H1 (cell line): ENCODE measurements around the gene ZNF292. TPM values are rescaled to one million over a fixed set of nuclear protein-coding genes. Genes with fewer than 3 reads are reported as not detected.

ENCODE experiments used
- CTCF ChIA-PET: fragments of 300-600 bp; sonication (Branson Sonifier 250); formaldehyde crosslinking; loops from one replicate; lab custom pipeline; 2021; ENCODE audit not compliant: partially characterized antibody; lab: Charles Lee
- POLR2A ChIA-PET: fragments of 300-600 bp; sonication (Branson Sonifier 250); formaldehyde crosslinking; loops from one replicate; lab custom pipeline; 2021; ENCODE audit warnings: inconsistent platforms; ENCODE audit not compliant: partially characterized antibody; lab: Charles Lee
- DNase-seq, 2 experiments: peaks; one replicate each; pipeline versions ENCODE4 v3.0.0 to v3.0.0-alpha.2; 2010 to 2022; ENCODE audit warnings: low spot score in 2 of 2, low read depth in 1 of 2, mixed read lengths in 1 of 2
- FAIRE-seq: peaks from 2 replicates; lab custom pipeline; 2011; peaks lifted over from hg19 to GRCh38; lab: Jason Lieb, UNC
- H2AFZ ChIP-seq: 2 replicates; pipeline ENCODE4 v1.8.1; 2012; ENCODE audit warnings: low read length, inconsistent platforms
- H2AK5ac ChIP-seq: 2 replicates; pipeline ENCODE4 v1.6.1; 2013; ENCODE audit warnings: low read depth, low read length
- H2BK120ac ChIP-seq: replicated peaks from 2 replicates; pipeline ENCODE3; 2013; ENCODE audit warnings: low read depth, low read length, inconsistent platforms
- H2BK12ac ChIP-seq: 2 replicates; pipeline ENCODE4 v1.6.1; 2013; ENCODE audit warnings: low read depth, low read length
- H2BK15ac ChIP-seq: 2 replicates; pipeline ENCODE4 v1.6.1; 2013; ENCODE audit warnings: low read length
- H2BK20ac ChIP-seq: 2 replicates; pipeline ENCODE4 v1.6.1; 2013; ENCODE audit warnings: low read length
- H2BK5ac ChIP-seq: 2 replicates; pipeline ENCODE4 v1.6.1; 2013; ENCODE audit warnings: low read depth, low read length
- H3K14ac ChIP-seq: 2 replicates; pipeline ENCODE4 v1.6.1; 2013; ENCODE audit warnings: inconsistent platforms; ENCODE audit not compliant: insufficient read length
- H3K18ac ChIP-seq: 2 replicates; pipeline ENCODE4 v1.6.1; 2013; ENCODE audit warnings: low read length; ENCODE audit errors: extremely low read depth
- H3K23ac ChIP-seq: 2 replicates; pipeline ENCODE4 v1.6.1; 2013; ENCODE audit warnings: inconsistent platforms; ENCODE audit not compliant: insufficient read length
- H3K23me2 ChIP-seq: 2 replicates; pipeline ENCODE4 v1.6.1; 2013; ENCODE audit warnings: low read depth, low read length
- H3K27ac ChIP-seq: 2 replicates; pipeline ENCODE4 v1.6.1; 2011; ENCODE audit warnings: low read depth, low read length, inconsistent platforms
- H3K27me3 ChIP-seq, 4 experiments: replicated peaks in 1 of 4; 1 replicate in 1 of 4; 2 replicates in 3 of 4; pipeline versions ENCODE4 v1.6.1 to v1.8.1; 2011 to 2013; ENCODE audit warnings: low read length in 3 of 4, mild to moderate bottlenecking in 3 of 4, inconsistent platforms in 2 of 4, mixed read lengths in 2 of 4, moderate library complexity in 1 of 4; ENCODE audit not compliant: control insufficient read depth in 3 of 4, insufficient read depth in 3 of 4; ENCODE audit errors: extremely low read depth in 1 of 4
- H3K36me3 ChIP-seq, 4 experiments: 2 replicates each; pipeline versions ENCODE4 v1.6.1 to v1.8.1; 2011 to 2013; ENCODE audit warnings: mild to moderate bottlenecking in 4 of 4, low read length in 3 of 4, moderate library complexity in 2 of 4, control low read depth in 1 of 4, inconsistent platforms in 1 of 4; ENCODE audit not compliant: insufficient read depth in 4 of 4, control insufficient read depth in 2 of 4
- H3K4ac ChIP-seq: replicated peaks from 2 replicates; pipeline ENCODE3; 2013; ENCODE audit warnings: low read length, low read depth, mixed read lengths, inconsistent platforms; ENCODE audit not compliant: insufficient read length
- H3K4me1 ChIP-seq, 4 experiments: replicated peaks in 1 of 4; 1 replicate in 1 of 4; 2 replicates in 3 of 4; pipeline versions ENCODE4 v1.6.1 to v1.8.1; 2011 to 2013; ENCODE audit warnings: low read length in 3 of 4, inconsistent platforms in 2 of 4, mixed read lengths in 1 of 4; ENCODE audit not compliant: insufficient read depth in 4 of 4, control insufficient read depth in 3 of 4
- H3K4me2 ChIP-seq, 2 experiments: 2 replicates each; pipeline versions ENCODE4 v1.6.1 to v1.8.1; 2011 to 2013; ENCODE audit warnings: low read depth in 2 of 2, low read length in 2 of 2, control low read depth in 1 of 2, inconsistent platforms in 1 of 2, mild to moderate bottlenecking in 1 of 2; ENCODE audit not compliant: insufficient read depth in 1 of 2
- H3K4me3 ChIP-seq, 4 experiments: fragments of 200-600, 300-600 bp in 1 of 4; sonication (generic), shearing (Covaris generic), sonication (Bioruptor Twin) in 1 of 4; 2 replicates each; pipeline versions ENCODE4 v1.5.1 to v1.8.1; 2011 to 2016; ENCODE audit warnings: low read length in 4 of 4, low read depth in 3 of 4, control low read depth in 2 of 4, inconsistent platforms in 2 of 4, mild to moderate bottlenecking in 2 of 4, mixed read lengths in 1 of 4, moderate library complexity in 1 of 4; ENCODE audit not compliant: insufficient read depth in 2 of 4; ENCODE audit errors: extremely low read depth in 1 of 4
- H3K56ac ChIP-seq: replicated peaks from 2 replicates; pipeline ENCODE3; 2013; ENCODE audit warnings: low read depth, mild to moderate bottlenecking, mixed read lengths, low read length, inconsistent platforms; ENCODE audit not compliant: insufficient read length
- H3K79me1 ChIP-seq: 2 replicates; pipeline ENCODE4 v1.6.1; 2013; ENCODE audit warnings: low read depth, low read length, control low read depth
- H3K79me2 ChIP-seq, 2 experiments: 2 replicates each; pipeline versions ENCODE4 v1.6.1 to v1.8.1; 2012 to 2013; ENCODE audit warnings: low read length in 2 of 2, mild to moderate bottlenecking in 2 of 2, inconsistent platforms in 1 of 2; ENCODE audit not compliant: insufficient read depth in 2 of 2, control insufficient read depth in 1 of 2
- H3K9ac ChIP-seq, 4 experiments: replicated peaks in 1 of 4; 1 replicate in 1 of 4; 2 replicates in 3 of 4; pipeline versions ENCODE4 v1.6.1 to v1.8.1; 2011 to 2013; ENCODE audit warnings: low read depth in 3 of 4, low read length in 3 of 4, control low read depth in 2 of 4, mild to moderate bottlenecking in 2 of 4, moderate library complexity in 2 of 4, inconsistent platforms in 1 of 4; ENCODE audit errors: extremely low read depth in 1 of 4
- H3K9me3 ChIP-seq, 2 experiments: 2 replicates each; pipeline versions ENCODE4 v1.6.1 to v1.8.1; 2012 to 2013; ENCODE audit warnings: mild to moderate bottlenecking in 2 of 2, moderate library complexity in 2 of 2, control low read depth in 1 of 2, inconsistent platforms in 1 of 2, low read depth in 1 of 2, low read length in 1 of 2, mixed read lengths in 1 of 2; ENCODE audit not compliant: insufficient read depth in 2 of 2
- H4K20me1 ChIP-seq, 2 experiments: replicated peaks in 1 of 2; 2 replicates each; pipeline versions ENCODE3 to v1.8.1; 2011 to 2013; ENCODE audit warnings: inconsistent platforms in 2 of 2, low read length in 2 of 2, mild to moderate bottlenecking in 1 of 2; ENCODE audit not compliant: insufficient read depth in 2 of 2, control insufficient read depth in 1 of 2
- H4K5ac ChIP-seq: 2 replicates; pipeline ENCODE4 v1.6.1; 2013; ENCODE audit warnings: low read length, low read depth, mixed read lengths, inconsistent platforms; ENCODE audit not compliant: insufficient read length
- H4K8ac ChIP-seq: 2 replicates; pipeline ENCODE4 v1.8.0; 2013; ENCODE audit warnings: mild to moderate bottlenecking, moderate library complexity, low read length, inconsistent platforms; ENCODE audit not compliant: insufficient read depth; ENCODE audit errors: extremely low read depth
- H4K91ac ChIP-seq: replicated peaks from 2 replicates; pipeline ENCODE3; 2013; ENCODE audit warnings: low read length, mixed read lengths, inconsistent platforms; ENCODE audit not compliant: insufficient read length
- BACH1 ChIP-seq: IDR thresholded peaks from 2 replicates; pipeline ENCODE4 v1.6.1; 2012; ENCODE audit warnings: low read length, improper control_type of control experiment
- CBX5 ChIP-seq: fragments of 300-800, 300-1000 bp; sonication (generic); IDR thresholded peaks from 2 replicates; pipeline ENCODE4 v1.7.1; 2016; ENCODE audit warnings: antibody characterized with exemption, low read length, low read depth
- CBX8 ChIP-seq: fragments of 300-800, 300-1000 bp; sonication (generic); IDR thresholded peaks from 2 replicates; pipeline ENCODE4 v1.7.1; 2016; ENCODE audit warnings: low read depth, low read length, borderline replicate concordance
- EGR1 ChIP-seq: IDR thresholded peaks from 2 replicates; pipeline ENCODE4 v1.6.1; 2011; ENCODE audit warnings: low read depth, low read length, borderline replicate concordance
- TAF1 ChIP-seq: IDR thresholded peaks from 2 replicates; pipeline ENCODE4 v1.6.1; 2011; ENCODE audit warnings: mild to moderate bottlenecking, low read depth, low read length
- WGBS, 2 experiments: shearing (Covaris generic) in 1 of 2; methylation state at CpG; one replicate each; pipeline versions ENCODE4 v1.1.6 to v1.1.7; 2013 to 2015; ENCODE audit warnings: low lambda C conversion rate in 2 of 2, mixed read lengths in 2 of 2, inconsistent platforms in 1 of 2, low coverage in 1 of 2, missing lambda C conversion rate in 1 of 2; ENCODE audit not compliant: insufficient replicate concordance in 2 of 2, insufficient coverage in 1 of 2, insufficient read length in 1 of 2; ENCODE audit errors: extremely low coverage in 1 of 2, missing lambda C conversion rate in 1 of 2; 5-methylcytosine and 5-hydroxymethylcytosine counted together
- polyA plus RNA-seq, 7 experiments: library from polyadenylated mRNA; depleted of rRNA in 3 of 7; stranded (reverse) in 5 of 7; unstranded in 2 of 7; fragments of >200 nt in 5 of 7; fragments of 200-250 nt in 2 of 7; gene quantifications; 1 replicate in 5 of 7; 2 replicates in 1 of 7; 4 replicates in 1 of 7; pipeline versions ENCODE4 v1.2.1 to v1.2.3, GENCODE V29; 2011 to 2013; ENCODE audit warnings: missing spikeins in 2 of 7, mixed read lengths in 2 of 7
- total RNA-seq: library from RNA; stranded (reverse); fragmentation: NEBNext Ultra II Directional; extraction: Animal tissue kit (Norgen Biotek cat#: 25700); gene quantifications from 2 replicates; pipeline ENCODE4 v1.2.1, GENCODE V29; 2021

Gene ZNF292
- total and polyA plus RNA-seq, 2 of the 8 experiments (the other 6 are each of a cell fraction or from before 2014, with no cell fraction given) = 6.8 to 44.2 TPM

- ChIA-PET CTCF (no interaction called here), POLR2A (no interaction called here)
- H3K56ac ChIP-seq = no peak overlapping the region
- no peak overlapping the region for H3K23ac ChIP-seq
- no peaks in the 10 kb centered on the region for H3K27me3 ChIP-seq
- H4K8ac ChIP-seq = no peak overlapping the region
- TF ChIP-seq CBX8 (no peak), TAF1 (no peak), BACH1 (no peak), EGR1 (no peak), CBX5 (no peak)
- H3K27ac ChIP-seq = no peak overlapping the region
- H2BK120ac ChIP-seq = no peak overlapping the region
- H2BK20ac ChIP-seq = no peak overlapping the region
- no peak overlapping the region for H3K4me3 ChIP-seq
- no peaks in the 10 kb centered on the region for H3K79me1 ChIP-seq
- H3K79me2 ChIP-seq = peaks cover 0 to 1% of the 10 kb centered on the region in 2 experiments; a peak in 1 of 4 replicates
- no peak overlapping the region for H4K91ac ChIP-seq
- H3K9ac ChIP-seq = no peak overlapping the region
- no peak overlapping the region for H2AK5ac ChIP-seq
- peaks cover 8 to 72% (median 39%) of the 10 kb centered on the region in 4 experiments for H3K36me3 ChIP-seq
- H3K23me2 ChIP-seq = no peaks in the 10 kb centered on the region
- no peaks in the 10 kb centered on the region for H3K4me1 ChIP-seq
- 83% methylated on average over 1 of the region's 1 CpG; no CpG with 5 or more reads in 1 of the 2 experiments for WGBS, 2 experiments
- no peak overlapping the region for H2BK15ac ChIP-seq
- H2AFZ ChIP-seq = no peak overlapping the region
- H2BK5ac ChIP-seq = no peak overlapping the region
- FAIRE-seq = no peak
- no peak overlapping the region for H3K14ac ChIP-seq
- H3K9me3 ChIP-seq = peaks cover 0 to 2% of the 10 kb centered on the region in 2 experiments; a peak in 1 of 4 replicates
- H4K20me1 ChIP-seq = peaks cover 0 to 4% of the 10 kb centered on the region in 2 experiments
- no peak overlapping the region for H2BK12ac ChIP-seq
- no peak overlapping the region for H4K5ac ChIP-seq
- no peak overlapping the region for H3K18ac ChIP-seq
- DNase-seq = no peak
- no peak overlapping the region for H3K4ac ChIP-seq
- H3K4me2 ChIP-seq = no peak overlapping the region
Measured at GRCh38 chr6:87251225-87251624, 95.9 kb downstream of the ZNF292 start.
